Measurements from ENCODE around the gene RNF130.

DNA sequence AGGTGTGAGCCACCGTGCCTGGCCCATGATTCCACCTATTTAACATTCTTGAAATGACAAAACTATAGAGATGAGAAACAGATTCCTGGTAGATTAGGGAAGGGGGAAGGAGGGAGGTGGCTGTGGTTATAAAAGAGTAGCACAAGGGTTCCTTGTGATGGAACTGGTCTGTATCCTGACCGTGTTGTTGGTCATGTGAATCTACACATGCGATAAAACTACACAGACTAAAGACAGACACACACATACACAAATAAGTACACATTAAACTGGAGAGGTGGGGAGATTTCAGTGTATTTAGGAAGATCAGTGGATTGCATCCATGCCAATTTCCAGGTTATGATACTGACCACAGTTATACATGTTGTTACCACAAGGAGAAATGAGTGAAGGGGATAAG is 60.9 kb downstream of the RNF130 start:
- TF ChIP-seq GATA2 (IDR thresholded peaks at IDR 0.05; ENCODE audit: low read depth, low read length) (no peak), GATA3 (IDR thresholded peaks at IDR 0.05; ENCODE audit: low read depth, low read length) (no peak)

All from SH-SY5Y (cell line).